Right lobe of liver (tissue), 4 donors: Measurements from ENCODE around the gene PARP1.

ENCODE experiments used
- POLR2A ChIP-seq: fragments of 450-650 bp; IDR thresholded peaks from one replicate; pipeline ENCODE4 v1.6.1; 2017; ENCODE audit warnings: antibody characterized with exemption, mild to moderate bottlenecking
- TF ChIP-seq, protein P1 (sequence below), 4 donors: fragments of 200-600 bp in 3 of 4; fragments of 450-650 bp in 1 of 4; IDR thresholded peaks; one replicate each; pipeline versions ENCODE4 v1.5.1 to v1.8.0; 2016 to 2022; ENCODE audit warnings: antibody characterized with exemption in 4 of 4, mild to moderate bottlenecking in 2 of 4
- donor health status: DM: no; HTN: no; CAD: no.
- donor health status: DM: no; HTN: no; CAD: no.
- donor health status: DM: no; HTN: yes; CAD: no.

DNA sequence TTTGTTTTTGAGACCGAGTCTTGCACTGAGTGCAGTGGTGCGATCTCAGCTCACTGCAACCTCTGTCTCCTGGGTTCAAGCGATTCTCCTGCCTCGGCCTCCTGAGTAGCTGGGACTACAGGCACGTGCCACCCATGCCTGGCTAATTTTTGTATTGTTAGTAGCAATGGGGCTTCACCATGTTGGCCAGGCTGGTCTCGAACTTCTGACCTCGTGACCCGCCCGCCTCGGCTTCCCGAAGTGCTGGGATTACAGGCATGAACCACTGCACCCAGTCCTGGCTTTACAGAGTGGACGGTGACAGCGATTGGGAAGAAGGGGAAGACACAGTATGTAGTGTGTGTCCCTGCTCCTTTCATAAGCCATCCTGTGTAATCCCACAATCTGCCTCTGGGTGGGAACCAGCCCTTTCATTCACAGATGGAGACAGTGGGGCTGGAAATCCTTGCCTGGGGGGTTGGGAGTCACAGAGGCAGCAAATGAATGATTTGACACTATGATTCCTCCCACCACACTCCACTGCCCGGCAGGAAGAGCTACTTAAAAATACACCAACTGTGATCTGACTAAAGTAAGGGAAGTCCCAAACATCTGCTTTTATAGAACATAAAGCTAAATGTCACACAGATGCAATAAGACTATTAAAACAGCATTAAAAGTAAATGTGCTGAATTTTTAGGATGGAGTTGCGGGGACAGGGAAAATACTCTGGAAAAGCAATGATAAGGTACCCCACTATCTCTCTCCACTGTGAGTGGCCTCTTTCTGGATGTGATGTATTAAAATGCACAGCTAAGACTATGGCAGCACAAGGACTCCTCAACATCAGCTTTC lies 4.5 kb downstream of the PARP1 start:
- TF ChIP-seq, protein P1, sequence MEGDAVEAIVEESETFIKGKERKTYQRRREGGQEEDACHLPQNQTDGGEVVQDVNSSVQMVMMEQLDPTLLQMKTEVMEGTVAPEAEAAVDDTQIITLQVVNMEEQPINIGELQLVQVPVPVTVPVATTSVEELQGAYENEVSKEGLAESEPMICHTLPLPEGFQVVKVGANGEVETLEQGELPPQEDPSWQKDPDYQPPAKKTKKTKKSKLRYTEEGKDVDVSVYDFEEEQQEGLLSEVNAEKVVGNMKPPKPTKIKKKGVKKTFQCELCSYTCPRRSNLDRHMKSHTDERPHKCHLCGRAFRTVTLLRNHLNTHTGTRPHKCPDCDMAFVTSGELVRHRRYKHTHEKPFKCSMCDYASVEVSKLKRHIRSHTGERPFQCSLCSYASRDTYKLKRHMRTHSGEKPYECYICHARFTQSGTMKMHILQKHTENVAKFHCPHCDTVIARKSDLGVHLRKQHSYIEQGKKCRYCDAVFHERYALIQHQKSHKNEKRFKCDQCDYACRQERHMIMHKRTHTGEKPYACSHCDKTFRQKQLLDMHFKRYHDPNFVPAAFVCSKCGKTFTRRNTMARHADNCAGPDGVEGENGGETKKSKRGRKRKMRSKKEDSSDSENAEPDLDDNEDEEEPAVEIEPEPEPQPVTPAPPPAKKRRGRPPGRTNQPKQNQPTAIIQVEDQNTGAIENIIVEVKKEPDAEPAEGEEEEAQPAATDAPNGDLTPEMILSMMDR (IDR thresholded peaks at IDR 0.05) = no peak
- TF ChIP-seq POLR2A = no peak
